IMR-90 (cell line): ENCODE measurements around the gene CRYBA2. TPM values are rescaled to one million over a fixed set of nuclear protein-coding genes. Genes with fewer than 3 reads are reported as not detected.

ENCODE experiments used
- ATAC-seq: fragments of 200-7000 bp; cut with Tn5 transposase; 2 replicates; pipeline ENCODE4 v1.9.1; 2020; ENCODE audit warnings: low read depth, mild to moderate bottlenecking, moderate library complexity
- BruUV-seq: library from RNA; stranded (reverse); fragments of 400-500 nt; replicated peaks from 2 replicates; lab custom pipeline; 2021; lab: Mats Ljungman, UMichigan
- CTCF ChIA-PET: fragments of 300-600 bp; formaldehyde crosslinking; extraction: SDS; loops from one replicate; lab custom pipeline; 2021; ENCODE audit warnings: antibody characterized with exemption; lab: Yijun Ruan, JAX
- POLR2A ChIA-PET: fragments of 300-600 bp; sonication (Branson Sonifier 250); formaldehyde crosslinking; loops from one replicate; lab custom pipeline; 2022; ENCODE audit warnings: antibody characterized with exemption; ENCODE audit not compliant: unreplicated experiment; lab: Charles Lee
- DNase-seq: peaks from one replicate; pipeline ENCODE4 v3.0.0; 2013
- H2AFZ ChIP-seq: replicated peaks from 2 replicates; pipeline ENCODE3; 2013; ENCODE audit warnings: low read length, mild to moderate bottlenecking; ENCODE audit not compliant: poor library complexity
- H2AK5ac ChIP-seq: 2 replicates; pipeline ENCODE4 v1.6.1; 2013; ENCODE audit warnings: low read depth, low read length, inconsistent platforms
- H2AK9ac ChIP-seq: replicated peaks from 2 replicates; pipeline ENCODE3; 2013; ENCODE audit warnings: mild to moderate bottlenecking, low read depth, low read length, moderate library complexity; ENCODE audit not compliant: poor library complexity
- H2BK120ac ChIP-seq: 2 replicates; pipeline ENCODE4 v1.6.1; 2013; ENCODE audit warnings: low read depth, low read length, inconsistent platforms
- H2BK15ac ChIP-seq: 3 replicates; pipeline ENCODE4 v1.6.1; 2013; ENCODE audit warnings: low read depth, low read length, inconsistent platforms
- H2BK20ac ChIP-seq: 2 replicates; pipeline ENCODE4 v1.6.1; 2013; ENCODE audit warnings: low read depth, mild to moderate bottlenecking, inconsistent platforms, low read length, moderate library complexity
- H2BK5ac ChIP-seq: 2 replicates; pipeline ENCODE4 v1.6.1; 2013; ENCODE audit warnings: mild to moderate bottlenecking, low read depth, low read length, inconsistent platforms; ENCODE audit not compliant: poor library complexity, severe bottlenecking
- H3K14ac ChIP-seq: replicated peaks from 2 replicates; pipeline ENCODE4 v1.6.1; 2013; ENCODE audit warnings: low read depth, low read length, inconsistent platforms
- H3K18ac ChIP-seq: 2 replicates; pipeline ENCODE4 v1.6.1; 2013; ENCODE audit warnings: low read depth, low read length, control low read depth
- H3K23ac ChIP-seq: 2 replicates; pipeline ENCODE4 v1.6.1; 2013; ENCODE audit warnings: low read depth, low read length, inconsistent platforms
- H3K27ac ChIP-seq: 2 replicates; pipeline ENCODE4 v1.5.1; 2013; ENCODE audit warnings: mild to moderate bottlenecking, control low read depth, low read length; ENCODE audit not compliant: insufficient read depth
- H3K27me3 ChIP-seq: 2 replicates; pipeline ENCODE4 v1.6.1; 2013; ENCODE audit warnings: low read length; ENCODE audit not compliant: control insufficient read depth, insufficient read depth
- H3K36me3 ChIP-seq: 2 replicates; pipeline ENCODE4 v1.6.1; 2013; ENCODE audit warnings: low read length, mixed read lengths; ENCODE audit not compliant: control insufficient read depth, insufficient read depth
- H3K4ac ChIP-seq: 2 replicates; pipeline ENCODE4 v1.6.1; 2013; ENCODE audit warnings: low read depth, low read length, inconsistent platforms
- H3K4me1 ChIP-seq: 2 replicates; pipeline ENCODE4 v1.6.1; 2013; ENCODE audit warnings: low read length, mixed read lengths; ENCODE audit not compliant: control insufficient read depth, insufficient read depth
- H3K4me2 ChIP-seq: 2 replicates; pipeline ENCODE4 v1.6.1; 2013; ENCODE audit warnings: low read depth, mild to moderate bottlenecking, control low read depth, low read length, moderate library complexity
- H3K4me3 ChIP-seq: 2 replicates; pipeline ENCODE4 v1.5.1; 2013; ENCODE audit warnings: low read depth, mild to moderate bottlenecking, control low read depth, low read length, moderate library complexity; ENCODE audit not compliant: insufficient read depth
- H3K56ac ChIP-seq: 2 replicates; pipeline ENCODE4 v1.6.1; 2013; ENCODE audit warnings: low read length, inconsistent platforms; ENCODE audit not compliant: insufficient read depth; ENCODE audit errors: extremely low read depth
- H3K79me1 ChIP-seq, 2 experiments: 2 replicates each; pipeline ENCODE4 v1.6.1; 2013; ENCODE audit warnings: low read length in 2 of 2, inconsistent platforms in 1 of 2, low read depth in 1 of 2
- H3K9ac ChIP-seq: 2 replicates; pipeline ENCODE4 v1.6.1; 2013; ENCODE audit warnings: low read depth, low read length, control low read depth
- H3K9me1 ChIP-seq: 2 replicates; pipeline ENCODE4 v1.6.1; 2013; ENCODE audit warnings: low read length, inconsistent platforms; ENCODE audit not compliant: insufficient read depth
- H3K9me3 ChIP-seq: 2 replicates; pipeline ENCODE4 v1.6.1; 2013; ENCODE audit warnings: low read length; ENCODE audit not compliant: control insufficient read depth, insufficient read depth
- H4K20me1 ChIP-seq: 2 replicates; pipeline ENCODE4 v1.6.1; 2013; ENCODE audit warnings: low read length, inconsistent platforms; ENCODE audit not compliant: insufficient read depth
- H4K5ac ChIP-seq: 2 replicates; pipeline ENCODE4 v1.6.1; 2013; ENCODE audit warnings: mild to moderate bottlenecking, low read depth, low read length, control low read depth
- H4K8ac ChIP-seq, 2 experiments: 2 replicates each; pipeline ENCODE4 v1.6.1; 2013; ENCODE audit warnings: low read depth in 2 of 2, low read length in 2 of 2, control low read depth in 1 of 2, inconsistent platforms in 1 of 2
- H4K91ac ChIP-seq: 2 replicates; pipeline ENCODE4 v1.6.1; 2013; ENCODE audit warnings: low read depth, low read length, inconsistent platforms; ENCODE audit not compliant: insufficient read depth
- CHD1 ChIP-seq: IDR thresholded peaks from 2 replicates; pipeline ENCODE4 v1.6.1; 2012; ENCODE audit warnings: low read depth, low read length, improper control_type of control experiment
- ELK1 ChIP-seq: fragments of 150-350 bp; IDR thresholded peaks from 2 replicates; pipeline ENCODE4 v1.6.1; 2016; ENCODE audit warnings: low read depth, mild to moderate bottlenecking, low read length, moderate library complexity, borderline replicate concordance
- FOS ChIP-seq: fragments of 150-350 bp; IDR thresholded peaks from 2 replicates; pipeline ENCODE4 v1.6.1; 2016; ENCODE audit warnings: low read depth, low read length
- MAFK ChIP-seq: IDR thresholded peaks from 2 replicates; pipeline ENCODE4 v1.6.1; 2012; ENCODE audit warnings: low read depth, low read length, improper control_type of control experiment
- MAZ ChIP-seq: IDR thresholded peaks from 2 replicates; pipeline ENCODE4 v1.6.1; 2012; ENCODE audit warnings: low read depth, mild to moderate bottlenecking, low read length, improper control_type of control experiment, moderate library complexity, borderline replicate concordance
- MXI1 ChIP-seq: IDR thresholded peaks from 2 replicates; pipeline ENCODE4 v1.6.1; 2012; ENCODE audit warnings: low read depth, mild to moderate bottlenecking, low read length, moderate library complexity, borderline replicate concordance
- RAD21 ChIP-seq: IDR thresholded peaks from 2 replicates; pipeline ENCODE4 v1.6.1; 2012; ENCODE audit warnings: low read length, improper control_type of control experiment
- WGBS, 2 experiments: methylation state at CpG; one replicate each; pipeline versions ENCODE4 v1.1.5 to v1.1.7; 2013; ENCODE audit warnings: missing lambda C conversion rate in 2 of 2; ENCODE audit not compliant: insufficient read length in 1 of 2; ENCODE audit errors: extremely low coverage in 2 of 2; 5-methylcytosine and 5-hydroxymethylcytosine counted together
- dilution Hi-C: fragments of 300-500 bp; cut with HindIII; formaldehyde crosslinking; loops from one replicate; pipeline ENCODE4 v1.14.3; 2018; ENCODE audit warnings: low sequenced_read_pairs; ENCODE audit not compliant: unreplicated experiment
- in situ Hi-C: fragments of 300-500 bp; cut with MboI; formaldehyde crosslinking; loops from 3 replicates; pipeline ENCODE4 v1.14.3; 2019; ENCODE audit warnings: low sequenced_read_pairs, inconsistent platforms, mixed read lengths
- intact Hi-C: fragments of 100-400 bp; cut with micrococcal nuclease; formaldehyde crosslinking; loops from 2 replicates; pipeline ENCODE4 v1.10.0; 2022
- polyA plus RNA-seq, 3 experiments: library from polyadenylated mRNA; depleted of rRNA; stranded (reverse); fragments of >200 nt; gene quantifications; 2 replicates each; pipeline ENCODE4 v1.2.3, GENCODE V29; 2012; ENCODE audit warnings: low replicate concordance in 1 of 3
- total RNA-seq: library from RNA; depleted of rRNA; stranded (reverse); fragments of >200 nt; gene quantifications from 2 replicates; pipeline ENCODE4 v1.2.3, GENCODE V29; 2012
- TF ChIP-seq, protein P1 (sequence below): fragments of 150-350 bp; IDR thresholded peaks from 2 replicates; pipeline ENCODE4 v1.6.1; 2017; ENCODE audit warnings: mild to moderate bottlenecking, antibody characterized with exemption, low read length, low read depth

Gene CRYBA2
- total and polyA plus RNA-seq, 2 of the 4 experiments (the other 2 are of a cell fraction), result not detected

- no peak overlapping the region for H2BK15ac ChIP-seq
- no peak overlapping the region for H4K91ac ChIP-seq
- no peak overlapping the region for H3K4me2 ChIP-seq
- no peak overlapping the region for H3K27ac ChIP-seq
- H3K9me1 ChIP-seq, result no peaks in the 10 kb centered on the region
- H3K79me1 ChIP-seq, result no peaks in the 10 kb centered on the region
- no peak overlapping the region for H3K56ac ChIP-seq
- H4K5ac ChIP-seq, result no peak overlapping the region
- DNase-seq (no peak), ATAC-seq (no peak)
- peaks cover 45% of the 10 kb centered on the region for H3K27me3 ChIP-seq
- peak overlapping the region; percentile 69 for H2AFZ ChIP-seq
- TF ChIP-seq ELK1, result no peak
- TF ChIP-seq MAZ, result no peak
- TF ChIP-seq, protein P1, sequence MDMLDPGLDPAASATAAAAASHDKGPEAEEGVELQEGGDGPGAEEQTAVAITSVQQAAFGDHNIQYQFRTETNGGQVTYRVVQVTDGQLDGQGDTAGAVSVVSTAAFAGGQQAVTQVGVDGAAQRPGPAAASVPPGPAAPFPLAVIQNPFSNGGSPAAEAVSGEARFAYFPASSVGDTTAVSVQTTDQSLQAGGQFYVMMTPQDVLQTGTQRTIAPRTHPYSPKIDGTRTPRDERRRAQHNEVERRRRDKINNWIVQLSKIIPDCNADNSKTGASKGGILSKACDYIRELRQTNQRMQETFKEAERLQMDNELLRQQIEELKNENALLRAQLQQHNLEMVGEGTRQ, result no peak
- TF ChIP-seq MAFK, result no peak
- TF ChIP-seq RAD21, result no peak
- no peak for TF ChIP-seq CHD1
- no peak for TF ChIP-seq MXI1
- TF ChIP-seq FOS, result no peak
- H3K9ac ChIP-seq, result no peak overlapping the region
- no peak overlapping the region for H3K4ac ChIP-seq
- H3K36me3 ChIP-seq, result no peaks in the 10 kb centered on the region
- peak overlapping the region; percentile 26 for H2AK9ac ChIP-seq
- dilution Hi-C loops (no loop called here), in situ Hi-C loops (no loop called here), intact Hi-C loops (no loop called here)
- no peak overlapping the region for H3K4me3 ChIP-seq
- BruUV-seq, result no TSS peak
- no peaks in the 10 kb centered on the region for H3K4me1 ChIP-seq
- no peaks in the 10 kb centered on the region for H3K9me3 ChIP-seq
- CTCF ChIA-PET, result interaction anchor here (0.5 to 1.7 kb wide), 21 partner anchors 8 to 347 kb away, joined by 3 to 17 read pairs (median 4); partner anchors contain the start of gene CFAP65
- H3K14ac ChIP-seq, result no peak overlapping the region
- H3K18ac ChIP-seq, result no peak overlapping the region
- H2BK120ac ChIP-seq, result no peak overlapping the region
- no peak overlapping the region for H4K8ac ChIP-seq
- H3K23ac ChIP-seq, result no peak overlapping the region
- H2BK20ac ChIP-seq, result no peak overlapping the region
- WGBS, 2 experiments, result no CpG with 5 or more reads among the region's 16 CpGs
- POLR2A ChIA-PET, result interaction anchor here (0.5 kb wide), 1 partner anchor 45 kb away, joined by 3 read pairs; no protein-coding TSS in a partner anchor
- H2AK5ac ChIP-seq, result no peak overlapping the region
- H2BK5ac ChIP-seq, result no peak overlapping the region
- 0 out of 2 replicates have a peak, but pooled peaks cover 8% of the 10 kb centered on the region for H4K20me1 ChIP-seq
Measured at GRCh38 chr2:219030177-219030940, 37.1 kb upstream of the CRYBA2 start.
